ENCODE results near the gene VAMP1. TPM values are rescaled to one million over a fixed set of nuclear protein-coding genes. Genes with fewer than 3 reads are reported as not detected.

VAMP1 gene
- total RNA-seq, 4 donors from 2014 or later: 7.5 to 25.9 (median 12.8) TPM

Other genes starting within 250 kb of the VAMP1 start
- 100 to 1,000 TPM in 1 of 4 donors, 10 to 100 TPM in 1, 1 to 10 TPM in 2; 4.0 to 325 (median 14.1) TPM for gene PLEKHG6, start 160.0 kb downstream of the VAMP1 start, total RNA-seq
- gene TNFRSF1A, start 128.6 kb downstream of the VAMP1 start, total RNA-seq: 100 to 1,000 TPM; 131 to 185 (median 150) TPM
- gene SCNN1A, start 95.1 kb downstream of the VAMP1 start, total RNA-seq: 100 to 1,000 TPM; 229 to 449 (median 336) TPM
- gene LTBR, start 86.5 kb downstream of the VAMP1 start, total RNA-seq: 100 to 1,000 TPM; 152 to 215 (median 178) TPM
- gene CD27, start 25.7 kb downstream of the VAMP1 start, total RNA-seq: 10 to 100 TPM in 1 of 4 donors, 1 to 10 TPM in 3; 2.7 to 10.8 (median 6.4) TPM
- gene TAPBPL, start 18.6 kb downstream of the VAMP1 start, total RNA-seq: 10 to 100 TPM; 29.3 to 70.1 (median 59.4) TPM
- 10 to 100 TPM; 16.7 to 84.6 (median 46.9) TPM for gene MRPL51, start 22.6 kb upstream of the VAMP1 start, total RNA-seq
- 10 to 100 TPM; 22.4 to 31.8 (median 28.6) TPM for gene NCAPD2, start 23.4 kb upstream of the VAMP1 start, total RNA-seq
- 1,000 to 10,000 TPM; 1,191 to 3,596 (median 1,852) TPM for gene GAPDH, start 63.8 kb upstream of the VAMP1 start, total RNA-seq
- gene IFFO1, start 85.4 kb upstream of the VAMP1 start, total RNA-seq: 10 to 100 TPM in 1 of 4 donors, 1 to 10 TPM in 3; 5.0 to 10.2 (median 7.5) TPM
- gene NOP2, start 97.6 kb upstream of the VAMP1 start, total RNA-seq: 10 to 100 TPM; 23.0 to 50.8 (median 35.6) TPM
- gene CHD4, start 136.7 kb upstream of the VAMP1 start, total RNA-seq: 100 to 1,000 TPM; 152 to 337 (median 263) TPM
- 1 to 10 TPM in 3 of 4 donors, under 1 TPM in 1; 0.78 to 8.1 (median 3.5) TPM for gene LPAR5, start 165.3 kb upstream of the VAMP1 start, total RNA-seq
- gene ACRBP, start 176.8 kb upstream of the VAMP1 start, total RNA-seq: 10 to 100 TPM in 2 of 4 donors, 1 to 10 TPM in 2; 8.9 to 11.4 (median 10.4) TPM
- 10 to 100 TPM; 52.7 to 85.1 (median 67.2) TPM for gene ING4, start 192.4 kb upstream of the VAMP1 start, total RNA-seq
- gene ZNF384, start 218.7 kb upstream of the VAMP1 start, total RNA-seq: 10 to 100 TPM; 41.9 to 72.8 (median 53.1) TPM
- under 1 TPM in 2 of 4 donors, not detected in 2; 0.11 to 0.39 TPM for gene PIANP, start 230.1 kb upstream of the VAMP1 start, total RNA-seq